PC-9 (cell line): Measurements from ENCODE around the gene CDHR4. TPM values are rescaled to one million over a fixed set of nuclear protein-coding genes. Genes with fewer than 3 reads are reported as not detected.

ENCODE experiments used
- BruUV-seq: library from RNA; stranded (reverse); fragments of 400-500 nt; replicated peaks from 2 replicates; lab custom pipeline; 2021; lab: Mats Ljungman, UMichigan
- CTCF ChIA-PET: fragments of 300-600 bp; sonication (Branson Sonifier 250); formaldehyde crosslinking; loops from one replicate; lab custom pipeline; 2022; ENCODE audit warnings: antibody characterized with exemption; lab: Charles Lee
- POLR2A ChIA-PET: fragments of 300-600 bp; sonication (Branson Sonifier 250); formaldehyde crosslinking; loops from one replicate; lab custom pipeline; 2022; ENCODE audit warnings: antibody characterized with exemption; ENCODE audit not compliant: unreplicated experiment; lab: Charles Lee
- DNase-seq, 2 experiments: peaks; one replicate each; pipeline versions ENCODE4 v3.0.0 to v3.0.0-alpha.2; 2015 to 2022; ENCODE audit warnings: mixed read lengths in 1 of 2
- H2AFZ ChIP-seq: fragments of 200-600 bp; sonication (generic); 2 replicates; pipeline ENCODE4 v1.8.1; 2017; ENCODE audit warnings: antibody characterized with exemption
- H3F3A ChIP-seq: fragments of 200-600 bp; sonication (generic); 2 replicates; pipeline ENCODE4 v1.8.1; 2017; ENCODE audit warnings: antibody characterized with exemption, mild to moderate bottlenecking, low read depth; ENCODE audit not compliant: insufficient read depth
- H3K27ac ChIP-seq: fragments of 200-600 bp; sonication (generic); 2 replicates; pipeline ENCODE4 v1.6.1; 2016; ENCODE audit warnings: mixed run types
- H3K27me3 ChIP-seq: fragments of 200-600 bp; sonication (generic); 2 replicates; pipeline ENCODE4 v1.6.1; 2016; ENCODE audit warnings: low read depth, mixed run types; ENCODE audit not compliant: insufficient read depth
- H3K36me3 ChIP-seq: fragments of 200-600 bp; sonication (generic); 2 replicates; pipeline ENCODE4 v1.6.1; 2016; ENCODE audit warnings: low read depth, mixed run types
- H3K4me1 ChIP-seq: fragments of 200-600 bp; sonication (generic); replicated peaks from 2 replicates; pipeline ENCODE4 v1.6.1; 2016; ENCODE audit warnings: mixed run types; ENCODE audit not compliant: insufficient read depth
- H3K4me2 ChIP-seq: fragments of 200-600 bp; sonication (generic); 2 replicates; pipeline ENCODE4 v1.6.1; 2017; ENCODE audit warnings: mixed run types
- H3K4me3 ChIP-seq: fragments of 200-600 bp; sonication (generic); 2 replicates; pipeline ENCODE4 v1.6.1; 2016; ENCODE audit warnings: mixed run types
- H3K79me2 ChIP-seq: fragments of 200-600 bp; sonication (generic); 2 replicates; pipeline ENCODE4 v1.6.1; 2017; ENCODE audit warnings: low read depth, mixed run types
- H3K9me2 ChIP-seq: fragments of 200-600 bp; sonication (generic); 2 replicates; pipeline ENCODE4 v1.8.1; 2017; ENCODE audit warnings: mild to moderate bottlenecking; ENCODE audit not compliant: insufficient read depth
- H3K9me3 ChIP-seq: fragments of 200-600 bp; sonication (generic); 2 replicates; pipeline ENCODE4 v1.8.1; 2016; ENCODE audit warnings: low read depth; ENCODE audit not compliant: insufficient read depth
- H4K20me1 ChIP-seq: fragments of 200-600 bp; sonication (generic); 2 replicates; pipeline ENCODE4 v1.8.1; 2017; ENCODE audit not compliant: insufficient read depth
- CTCF ChIP-seq: fragments of 200-600 bp; sonication (generic); conservative IDR thresholded peaks from 2 replicates; pipeline ENCODE4 v1.6.1; 2017; ENCODE audit warnings: mixed run types, antibody characterized with exemption, mild to moderate bottlenecking, moderate library complexity
- EZH2 ChIP-seq: fragments of 200-600 bp; sonication (generic); IDR thresholded peaks from 2 replicates; pipeline ENCODE4 v1.8.0; 2017; ENCODE audit warnings: antibody characterized with exemption, low read depth
- intact Hi-C: fragments of 100-400 bp; cut with micrococcal nuclease; formaldehyde crosslinking; loops from one replicate; pipeline ENCODE4 v1.10.0; 2022; ENCODE audit not compliant: unreplicated experiment
- total RNA-seq: library from RNA; stranded (reverse); gene quantifications from 2 replicates; pipeline ENCODE4 v1.2.3, GENCODE V29; 2021

CDHR4 gene
- total RNA-seq, 1 experiment from 2014 or later = 3.5 TPM

- H3K4me2 ChIP-seq = no peak overlapping the region
- H3K27me3 ChIP-seq = no peaks in the 10 kb centered on the region
- H3K4me3 ChIP-seq = no peak overlapping the region
- no peaks in the 10 kb centered on the region for H3K4me1 ChIP-seq
- H3K9me2 ChIP-seq = no peaks in the 10 kb centered on the region
- no peak overlapping the region for H3K27ac ChIP-seq
- H3F3A ChIP-seq = no peaks in the 10 kb centered on the region
- POLR2A ChIA-PET = no interaction called here
- H2AFZ ChIP-seq = no peak overlapping the region
- H3K36me3 ChIP-seq = no peaks in the 10 kb centered on the region
- CTCF ChIA-PET = no interaction called here
- TF ChIP-seq EZH2 (no peak), CTCF (no peak)
- no peaks in the 10 kb centered on the region for H3K9me3 ChIP-seq
- peaks cover 17% of the 10 kb centered on the region for H4K20me1 ChIP-seq
- intact Hi-C loops = no loop called here
- H3K79me2 ChIP-seq = peaks cover 31% of the 10 kb centered on the region
- DNase-seq = no peak
- BruUV-seq = no TSS peak
Measured at GRCh38 chr3:49772703-49773102, 27.0 kb downstream of the CDHR4 start.

GRCh38 chr3:49771340-49771938 lies 28.2 kb downstream of the CDHR4 start:
- no peaks in the 10 kb centered on the region for H3K36me3 ChIP-seq
- H3K9me3 ChIP-seq = no peaks in the 10 kb centered on the region
- no peaks in the 10 kb centered on the region for H3K9me2 ChIP-seq
- H3K27ac ChIP-seq = no peak overlapping the region
- H3K4me2 ChIP-seq = no peak overlapping the region
- peaks cover 17% of the 10 kb centered on the region for H4K20me1 ChIP-seq
- POLR2A ChIA-PET = interaction anchor here (0.6 kb wide), 1 partner anchor 15 kb away, joined by 3 read pairs; the partner anchor contains the start of gene IP6K1
- no peaks in the 10 kb centered on the region for H3K4me1 ChIP-seq
- DNase-seq = no peak
- no peak overlapping the region for H2AFZ ChIP-seq
- intact Hi-C loops = no loop called here
- no peaks in the 10 kb centered on the region for H3K27me3 ChIP-seq
- no TSS peak for BruUV-seq
- TF ChIP-seq EZH2 (no peak), CTCF (no peak)
- CTCF ChIA-PET = no interaction called here
- H3K4me3 ChIP-seq = no peak overlapping the region
- H3K79me2 ChIP-seq = peaks cover 38% of the 10 kb centered on the region
- H3F3A ChIP-seq = no peaks in the 10 kb centered on the region

GRCh38 chr3:49769926-49770325 lies 29.7 kb downstream of the CDHR4 start:
- POLR2A ChIA-PET = no interaction called here
- peaks cover 14% of the 10 kb centered on the region for H4K20me1 ChIP-seq
- H3K9me2 ChIP-seq = no peaks in the 10 kb centered on the region
- H3K79me2 ChIP-seq = peaks cover 38% of the 10 kb centered on the region
- H3K4me1 ChIP-seq = no peaks in the 10 kb centered on the region
- TF ChIP-seq CTCF = no peak
- TF ChIP-seq EZH2 = no peak
- no peak overlapping the region for H3K27ac ChIP-seq
- CTCF ChIA-PET = no interaction called here
- H3K27me3 ChIP-seq = no peaks in the 10 kb centered on the region
- H3K4me3 ChIP-seq = no peak overlapping the region
- no peaks in the 10 kb centered on the region for H3F3A ChIP-seq
- no peak overlapping the region for H2AFZ ChIP-seq
- H3K36me3 ChIP-seq = no peaks in the 10 kb centered on the region
- no peaks in the 10 kb centered on the region for H3K9me3 ChIP-seq
- BruUV-seq = no TSS peak
- intact Hi-C loops = no loop called here
- DNase-seq = no peak
- H3K4me2 ChIP-seq = no peak overlapping the region
